Spinal cord (tissue), 10 donors: ENCODE measurements around the gene MC5R. TPM values are rescaled to one million over a fixed set of nuclear protein-coding genes. Genes with fewer than 3 reads are reported as not detected.

Source experiments
- DNase-seq, 6 donors: peaks; one replicate each; pipeline versions ENCODE4 v3.0.0 to v3.0.0-alpha.2; 2013 to 2015; ENCODE audit warnings: low spot score in 6 of 6, low read depth in 4 of 6
- H3K27ac ChIP-seq: one replicate; pipeline ENCODE4 v1.5.1; 2013; ENCODE audit warnings: low read depth, low read length, control low read depth
- H3K27me3 ChIP-seq: one replicate; pipeline ENCODE4 v1.6.1; 2013; ENCODE audit warnings: low read length; ENCODE audit not compliant: control insufficient read depth, insufficient read depth
- H3K36me3 ChIP-seq: one replicate; pipeline ENCODE4 v1.6.1; 2013; ENCODE audit warnings: low read length; ENCODE audit not compliant: control insufficient read depth, insufficient read depth
- H3K4me1 ChIP-seq: one replicate; pipeline ENCODE4 v1.6.1; 2013; ENCODE audit warnings: low read length; ENCODE audit not compliant: control insufficient read depth, insufficient read depth
- H3K4me3 ChIP-seq: one replicate; pipeline ENCODE4 v1.5.1; 2013; ENCODE audit warnings: low read depth, low read length, control low read depth
- H3K9me3 ChIP-seq: one replicate; pipeline ENCODE4 v1.6.1; 2013; ENCODE audit warnings: low read length; ENCODE audit not compliant: control insufficient read depth, insufficient read depth
- WGBS: methylation state at CpG from one replicate; pipeline ENCODE4 v1.1.5; 2013; ENCODE audit warnings: missing lambda C conversion rate; ENCODE audit not compliant: insufficient coverage; 5-methylcytosine and 5-hydroxymethylcytosine counted together
- long read RNA-seq, 4 donors: transcript quantifications; one replicate each; lab custom pipeline, GENCODE V29; 2026
- polyA plus RNA-seq, 2 donors: library from polyadenylated mRNA; unstranded; fragments of 120-200 nt; gene quantifications; one replicate each; pipeline ENCODE4 v1.2.1, GENCODE V29; 2013; ENCODE audit not compliant: insufficient read length in 2 of 2
- total RNA-seq, 2 donors: library from RNA; depleted of rRNA in 1 of 2; stranded (reverse); fragments of 120-200 nt in 1 of 2; fragments of >200 nt in 1 of 2; gene quantifications; one replicate each; pipeline versions ENCODE4 v1.2.3 to v1.2.4, GENCODE V29; 2013 to 2014
- donor health status: healthy.

The MC5R gene
- total RNA-seq (under 1 TPM; 0.22 to 0.30 TPM), polyA plus RNA-seq (under 1 TPM; 0.40 to 0.42 TPM)
- long read RNA-seq, donor 1, partial matches to known transcripts, result 0 of 1 reads
- long read RNA-seq, donor 1, other reads (novel, unspliced or antisense), result 0 of 1 reads
- long read RNA-seq, donor 2, partial matches to known transcripts, result 0 of 2 reads
- long read RNA-seq, donor 2, other reads (novel, unspliced or antisense), result 0 of 2 reads
- long read RNA-seq, donor 3, result 0 reads
- long read RNA-seq, donor 4, result 0 reads

- 3% methylated on average over 46 of the region's 54 CpGs for WGBS
- Histone ChIP-seq H3K9me3 (no peaks in the 10 kb centered on the region), H3K27me3 (peaks cover 5% of the 10 kb centered on the region), H3K4me3 (no peak within 1 kb of the TSS), H3K27ac (no peak within 1 kb of the TSS), H3K4me1 (peaks cover 4% of the 10 kb centered on the region), H3K36me3 (no peaks in the 10 kb centered on the region)
- peak in 4 of 6 donors; percentile 45 to 82 (median 64) for DNase-seq
These were observed at the start of gene MC5R for GRCh38 chr18:13823707-13824395. TSS of gene MC5R (plus strand) at chr18:13824149. CDS start at chr18:13825766, 1,617 bp downstream.

DNA sequence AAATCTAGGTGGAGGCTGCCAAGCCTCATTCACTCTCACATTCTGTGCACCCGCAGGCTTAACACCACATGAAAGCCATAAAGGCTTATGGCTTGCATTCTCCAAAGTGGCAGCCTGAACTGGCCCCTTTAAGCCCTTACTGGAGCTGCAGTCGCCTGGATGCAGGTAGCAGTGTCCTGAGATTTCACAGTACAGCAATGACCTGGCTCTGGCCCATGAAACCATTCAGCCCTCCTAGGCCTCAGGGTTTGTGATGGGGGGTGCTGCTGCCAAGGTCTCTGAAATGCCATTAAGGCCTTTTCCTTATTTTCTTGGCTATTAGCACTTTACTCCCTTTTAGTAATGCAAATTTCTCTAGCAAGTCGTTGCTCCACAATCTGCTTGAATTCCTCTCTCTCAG is 48.9 kb upstream of the MC5R start:
- 40% methylated on average over 2 of the region's 3 CpGs for WGBS
- Histone ChIP-seq H3K36me3 (no peaks in the 10 kb centered on the region), H3K27me3 (no peaks in the 10 kb centered on the region), H3K9me3 (no peaks in the 10 kb centered on the region), H3K27ac (no peak overlapping the region), H3K4me3 (no peak overlapping the region), H3K4me1 (no peaks in the 10 kb centered on the region)
- no peak for DNase-seq

GRCh38 chr18:13791181-13791580 is 32.8 kb upstream of the MC5R start:
- no peak overlapping the region for H3K4me3 ChIP-seq
- 53% methylated on average over 2 of the region's 7 CpGs for WGBS
- no peaks in the 10 kb centered on the region for H3K9me3 ChIP-seq
- no peaks in the 10 kb centered on the region for H3K4me1 ChIP-seq
- H3K27ac ChIP-seq, result no peak overlapping the region
- no peaks in the 10 kb centered on the region for H3K27me3 ChIP-seq
- no peak for DNase-seq
- no peaks in the 10 kb centered on the region for H3K36me3 ChIP-seq

- H3K4me3 ChIP-seq, result no peak overlapping the region
- no peaks in the 10 kb centered on the region for H3K9me3 ChIP-seq
- H3K27me3 ChIP-seq, result no peaks in the 10 kb centered on the region
- H3K27ac ChIP-seq, result no peak overlapping the region
- peaks cover 7% of the 10 kb centered on the region for H3K4me1 ChIP-seq
- peak in 1 of 6 donors; percentile 12 for DNase-seq
- no peaks in the 10 kb centered on the region for H3K36me3 ChIP-seq
- 58% methylated on average over 4 of the region's 7 CpGs for WGBS
These were observed 30.1 kb upstream of the MC5R start for GRCh38 chr18:13793819-13794218.

GRCh38 chr18:13796515-13796914 is 27.4 kb upstream of the MC5R start:
- Histone ChIP-seq H3K9me3 (no peaks in the 10 kb centered on the region), H3K4me3 (no peak overlapping the region), H3K27me3 (peaks cover 8% of the 10 kb centered on the region), H3K27ac (no peak overlapping the region), H3K4me1 (peaks cover 17% of the 10 kb centered on the region), H3K36me3 (no peaks in the 10 kb centered on the region)
- no peak for DNase-seq
- WGBS, result 84% methylated on average over 10 of the region's 14 CpGs

DNA sequence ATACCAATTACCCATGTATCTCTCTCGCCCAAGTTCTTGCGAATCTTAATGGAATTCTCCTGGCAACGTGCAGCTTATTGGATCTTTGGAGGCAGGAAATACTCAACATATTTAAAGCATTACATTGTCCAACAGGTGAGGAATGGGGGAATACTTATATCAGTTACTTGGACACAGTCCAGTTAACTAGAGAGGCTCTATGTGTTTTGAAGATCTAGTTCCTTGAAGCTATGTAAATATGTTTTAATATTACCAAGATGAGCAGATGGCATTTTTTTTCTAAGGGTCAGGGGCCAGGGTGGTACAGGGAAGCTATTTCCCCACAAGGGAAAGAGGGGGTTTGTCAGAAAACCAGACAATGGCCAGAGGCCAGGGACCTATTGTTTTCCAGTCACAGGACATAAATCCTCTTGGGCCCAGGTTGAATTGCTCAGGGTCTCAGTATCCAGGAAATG is 26.8 kb upstream of the MC5R start:
- peak in 2 of 6 donors; percentile 2 to 17 for DNase-seq
- Histone ChIP-seq H3K36me3 (no peaks in the 10 kb centered on the region), H3K4me1 (peaks cover 17% of the 10 kb centered on the region), H3K27ac (no peak overlapping the region), H3K9me3 (no peaks in the 10 kb centered on the region), H3K4me3 (no peak overlapping the region), H3K27me3 (peaks cover 8% of the 10 kb centered on the region)
- WGBS, result no CpG with 5 or more reads among the region's 3 CpGs

GRCh38 chr18:13799396-13799795 is 24.6 kb upstream of the MC5R start:
- Histone ChIP-seq H3K27ac (no peak overlapping the region), H3K36me3 (no peaks in the 10 kb centered on the region), H3K9me3 (no peaks in the 10 kb centered on the region), H3K27me3 (peaks cover 8% of the 10 kb centered on the region), H3K4me1 (peaks cover 17% of the 10 kb centered on the region), H3K4me3 (no peak overlapping the region)
- WGBS, result 86% methylated on average over 10 of the region's 11 CpGs
- DNase-seq, result no peak

GRCh38 chr18:13800505-13801259 is 23.3 kb upstream of the MC5R start:
- DNase-seq, result peak in 5 of 6 donors; percentile 15 to 81 (median 38)
- H3K9me3 ChIP-seq, result no peaks in the 10 kb centered on the region
- H3K27ac ChIP-seq, result no peak overlapping the region
- H3K36me3 ChIP-seq, result no peaks in the 10 kb centered on the region
- peaks cover 17% of the 10 kb centered on the region for H3K4me1 ChIP-seq
- 6% methylated on average over 29 of the region's 30 CpGs for WGBS
- peak overlapping the region; percentile 18 for H3K4me3 ChIP-seq
- H3K27me3 ChIP-seq, result peaks cover 8% of the 10 kb centered on the region

GRCh38 chr18:13801260-13801601 is 22.7 kb upstream of the MC5R start:
- DNase-seq, result no peak
- Histone ChIP-seq H3K36me3 (no peaks in the 10 kb centered on the region), H3K27me3 (peaks cover 8% of the 10 kb centered on the region), H3K27ac (no peak overlapping the region), H3K4me1 (peaks cover 17% of the 10 kb centered on the region), H3K4me3 (peak overlapping the region; percentile 18), H3K9me3 (no peaks in the 10 kb centered on the region)
- WGBS, result 3% methylated on average over 12 of the region's 15 CpGs
